ENCODE data around the gene TINCR.
"Not testable (repeated sequence)": the region's sequence is repeated elsewhere in the genome, so short reads cannot be mapped to it uniquely, and the experiment has no call there.

TINCR gene

GRCh38 chr19:5567360-5567969 lies at the start of gene TINCR:
Gene TINCR (minus strand): TSS chr19:5567953.
- no peak within 1 kb of the TSS for H3K4me3 ChIP-seq (ENCODE audit: low read depth, low read length)
- no peak for DNase-seq (ENCODE audit: low read depth, low spot score)
- in situ Hi-C loops (cut with HindIII; ENCODE audit: low sequenced_read_pairs): no loop called here
- TF ChIP-seq CTCF (IDR thresholded peaks at IDR 0.05; ENCODE audit: low read depth, low read length): peak; percentile 2

GRCh38 chr19:5617080-5617479 lies 49.3 kb upstream of the TINCR start:
- DNase-seq (ENCODE audit: low read depth, low spot score): no peak
- H3K4me3 ChIP-seq (ENCODE audit: low read depth, low read length): no peak overlapping the region
- no peak for TF ChIP-seq CTCF (IDR thresholded peaks at IDR 0.05; ENCODE audit: low read depth, low read length)
- in situ Hi-C loops (cut with HindIII; ENCODE audit: low sequenced_read_pairs): no loop called here

DNA sequence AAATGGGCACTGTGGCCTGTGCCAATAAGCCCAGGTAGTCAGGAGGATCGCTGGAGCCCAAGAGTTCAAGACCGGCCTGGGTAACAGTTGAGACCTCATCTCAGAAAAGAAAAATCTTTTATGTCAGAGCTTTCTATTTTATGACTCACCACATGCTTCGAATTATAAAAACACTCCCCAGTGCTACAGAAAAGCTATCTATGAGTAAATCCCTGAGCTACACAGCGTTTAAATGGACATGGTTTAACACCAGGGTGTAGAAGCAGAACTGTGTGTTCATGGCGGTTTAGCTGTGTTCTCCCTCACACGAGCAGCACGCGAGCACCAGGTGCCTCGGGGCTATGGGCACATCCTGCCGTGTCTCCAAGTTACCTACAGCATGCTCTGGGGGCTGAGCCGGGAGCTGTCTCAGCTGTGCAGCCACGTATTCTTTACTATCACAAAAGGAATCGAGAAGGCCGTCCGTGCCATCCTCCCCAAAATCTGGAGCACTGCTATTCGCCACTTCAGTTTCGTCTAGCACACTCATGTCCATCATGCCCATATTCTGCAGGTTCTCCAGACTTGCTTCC lies 48.1 kb upstream of the TINCR start:
- in situ Hi-C loops (cut with HindIII; ENCODE audit: low sequenced_read_pairs): no loop called here
- H3K4me3 ChIP-seq (ENCODE audit: low read depth, low read length): no peak overlapping the region
- no peak for TF ChIP-seq CTCF (IDR thresholded peaks at IDR 0.05; ENCODE audit: low read depth, low read length)
- peak; percentile 42 for DNase-seq (ENCODE audit: low read depth, low spot score)

- in situ Hi-C loops (cut with HindIII; ENCODE audit: low sequenced_read_pairs): no loop called here
- no peak for DNase-seq (ENCODE audit: low read depth, low spot score)
- TF ChIP-seq CTCF (IDR thresholded peaks at IDR 0.05; ENCODE audit: low read depth, low read length): no peak
- no peak overlapping the region for H3K4me3 ChIP-seq (ENCODE audit: low read depth, low read length)
These were observed 45.4 kb upstream of the TINCR start for GRCh38 chr19:5612891-5613865.

GRCh38 chr19:5609881-5610448 lies 42.2 kb upstream of the TINCR start:
- DNase-seq (ENCODE audit: low read depth, low spot score): no peak
- no peak for TF ChIP-seq CTCF (IDR thresholded peaks at IDR 0.05; ENCODE audit: low read depth, low read length)
- in situ Hi-C loops (cut with HindIII; ENCODE audit: low sequenced_read_pairs): no loop called here
- no peak overlapping the region for H3K4me3 ChIP-seq (ENCODE audit: low read depth, low read length)

GRCh38 chr19:5608766-5609165 lies 41.0 kb upstream of the TINCR start:
- in situ Hi-C loops (cut with HindIII; ENCODE audit: low sequenced_read_pairs); H3K4me3 ChIP-seq (ENCODE audit: low read depth, low read length); DNase-seq (ENCODE audit: low read depth, low spot score): not testable (repeated sequence)

Data from astrocyte of the spinal cord (primary cell).